NCI-H510A (cell line): ENCODE measurements around the gene SLC22A25.
"Not testable (repeated sequence)": the region's sequence is repeated elsewhere in the genome, so short reads cannot be mapped to it uniquely, and the experiment has no call there.

ENCODE experiments used
- DNase-seq: peaks from one replicate; lab custom pipeline; 2025; lab: John Stamatoyannopoulos, UW

Gene SLC22A25

DNA sequence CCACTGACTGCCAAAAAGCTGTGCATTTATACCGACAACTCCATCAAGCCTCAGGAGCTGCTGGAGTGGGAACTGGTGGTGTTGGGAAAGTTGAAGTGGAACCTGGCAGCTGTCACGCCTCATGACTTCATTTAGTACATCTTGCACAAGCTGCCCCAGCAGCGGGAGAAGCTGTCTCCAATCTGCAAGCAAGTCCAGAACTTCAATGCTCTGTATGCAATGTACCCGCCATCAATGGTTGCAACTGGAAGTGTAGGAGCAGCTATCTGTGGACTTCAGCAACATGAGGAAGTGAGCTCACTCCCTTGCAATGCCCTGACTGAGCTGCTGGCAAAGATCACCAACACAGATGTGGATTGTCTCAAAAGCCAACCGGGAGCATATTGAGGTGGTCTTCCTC lies at the start of gene SLC22A25:
Gene SLC22A25, minus strand, starts transcription at position 67 of the 400 bp plus-strand sequence. CDS start 13,947 bp downstream, outside the sequence.
- DNase-seq, result no peak

DNA sequence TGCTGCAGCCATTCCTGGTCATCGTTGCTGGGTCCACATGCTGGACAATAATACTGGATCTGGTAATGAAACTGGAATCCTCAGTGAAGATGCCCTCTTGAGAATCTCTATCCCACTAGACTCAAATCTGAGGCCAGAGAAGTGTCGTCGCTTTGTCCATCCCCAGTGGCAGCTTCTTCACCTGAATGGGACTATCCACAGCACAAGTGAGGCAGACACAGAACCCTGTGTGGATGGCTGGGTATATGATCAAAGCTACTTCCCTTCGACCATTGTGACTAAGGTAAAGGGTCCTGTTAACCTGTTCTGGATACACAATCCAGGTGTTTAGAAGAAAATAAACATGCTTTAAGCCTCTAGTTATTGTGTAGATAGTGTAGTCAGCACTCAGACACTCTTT lies 46.9 kb upstream of the SLC22A25 start:
- no peak for DNase-seq

DNA sequence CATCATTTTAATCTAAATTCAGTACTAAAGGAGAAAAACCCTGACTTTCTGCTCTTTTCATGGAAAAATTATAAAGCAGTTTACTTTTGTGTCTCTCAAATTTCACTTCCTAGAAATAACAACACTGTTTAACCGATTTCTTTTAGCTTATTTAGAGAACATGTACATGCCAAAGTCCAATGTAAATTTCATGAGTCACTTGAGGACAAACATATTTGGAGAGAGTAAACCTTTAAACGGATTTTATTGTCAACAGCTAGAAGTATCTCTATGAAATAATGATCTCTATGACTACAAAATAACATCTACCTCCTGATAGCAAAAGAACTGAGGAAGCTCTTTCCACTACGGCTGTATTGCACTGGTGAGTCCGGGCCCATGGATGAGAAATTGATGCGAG lies 46.3 kb upstream of the SLC22A25 start:
- no peak for DNase-seq

DNA sequence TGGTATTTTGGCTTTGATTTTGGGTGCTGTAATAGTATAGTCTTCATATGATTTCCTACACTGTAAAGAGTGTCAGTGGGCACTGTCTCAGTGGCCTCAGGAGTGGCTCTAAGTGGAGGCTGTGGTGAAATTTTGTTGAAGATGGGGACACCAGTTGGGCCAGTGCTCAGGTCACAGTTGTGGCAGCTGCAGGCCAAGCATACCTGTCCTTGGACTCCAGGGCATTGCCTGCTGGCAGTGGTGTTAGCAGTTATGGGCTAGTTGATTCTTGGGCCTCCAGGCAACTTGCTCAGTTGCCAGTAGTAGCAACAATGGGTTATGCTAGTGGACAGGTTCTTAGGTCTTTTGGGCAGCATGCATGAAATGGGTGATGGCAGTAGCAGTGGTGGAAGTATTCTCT lies 39.2 kb upstream of the SLC22A25 start:
- DNase-seq, result no peak

DNA sequence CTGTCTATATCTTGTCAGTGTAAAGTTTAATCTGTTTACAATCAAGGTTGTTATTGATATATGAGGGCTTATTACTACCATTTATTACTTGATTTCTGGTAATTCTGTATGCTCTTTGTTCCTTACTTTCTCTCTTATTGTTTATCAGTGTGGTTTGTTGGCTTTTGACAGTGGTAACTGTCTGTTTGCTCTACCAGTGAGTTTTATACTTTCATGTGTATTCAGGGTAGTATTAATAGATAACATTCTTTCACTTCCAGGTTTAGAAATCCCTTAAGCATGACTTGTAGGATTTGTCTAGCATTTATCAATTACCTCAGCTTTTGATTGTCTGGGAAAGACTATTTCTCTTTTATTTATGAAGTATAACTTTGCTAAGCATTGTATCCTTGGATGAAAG lies 37.5 kb upstream of the SLC22A25 start:
- no peak for DNase-seq

DNA sequence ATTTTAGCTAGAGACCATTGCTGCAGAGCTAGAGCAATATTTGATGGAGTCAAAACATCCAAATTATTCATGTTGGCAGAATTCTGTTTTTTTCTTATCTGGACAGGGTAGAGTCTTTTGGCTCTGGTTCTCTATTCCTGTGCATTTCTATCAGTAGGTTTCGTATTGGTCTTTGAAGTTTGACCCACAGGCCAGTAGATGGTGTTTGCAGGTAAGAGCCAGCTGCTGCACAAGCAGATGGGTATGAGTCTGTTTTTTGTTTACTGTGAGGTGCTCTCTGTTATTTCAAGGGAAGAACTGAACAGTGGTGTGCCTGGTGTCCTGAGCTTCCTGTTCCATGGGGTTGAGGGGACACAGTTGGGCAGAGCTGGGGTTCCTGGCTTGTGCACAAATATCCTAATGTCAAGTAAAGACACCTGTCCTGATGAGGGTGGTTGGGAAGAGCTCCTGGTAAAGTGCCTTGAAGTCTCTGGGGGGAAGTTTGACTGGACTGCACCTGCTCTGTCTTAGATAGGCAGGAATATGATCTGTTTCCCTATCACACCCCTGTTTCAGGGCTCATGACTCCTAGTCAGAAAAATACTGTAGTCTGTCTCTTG lies 34.0 kb upstream of the SLC22A25 start:
- DNase-seq, result no peak

DNA sequence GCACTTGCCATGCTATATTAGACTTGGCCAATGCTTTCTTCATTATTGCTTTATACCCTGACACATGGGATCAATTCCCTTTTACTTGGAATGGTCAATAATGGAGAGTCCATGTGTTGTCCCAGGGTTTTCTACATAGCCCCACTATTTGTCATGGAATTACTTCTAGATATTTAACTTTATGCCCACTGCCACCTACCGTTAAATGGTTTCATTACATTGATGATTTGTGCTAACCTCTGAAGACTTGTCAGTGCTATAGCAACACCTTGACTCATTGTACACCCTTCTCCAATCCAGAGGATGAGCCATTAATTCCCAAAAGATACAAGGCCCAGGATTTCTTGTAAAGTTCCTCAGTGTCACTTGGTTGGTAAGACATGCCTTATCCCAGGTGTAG lies 31.4 kb upstream of the SLC22A25 start:
- DNase-seq, result no peak

DNA sequence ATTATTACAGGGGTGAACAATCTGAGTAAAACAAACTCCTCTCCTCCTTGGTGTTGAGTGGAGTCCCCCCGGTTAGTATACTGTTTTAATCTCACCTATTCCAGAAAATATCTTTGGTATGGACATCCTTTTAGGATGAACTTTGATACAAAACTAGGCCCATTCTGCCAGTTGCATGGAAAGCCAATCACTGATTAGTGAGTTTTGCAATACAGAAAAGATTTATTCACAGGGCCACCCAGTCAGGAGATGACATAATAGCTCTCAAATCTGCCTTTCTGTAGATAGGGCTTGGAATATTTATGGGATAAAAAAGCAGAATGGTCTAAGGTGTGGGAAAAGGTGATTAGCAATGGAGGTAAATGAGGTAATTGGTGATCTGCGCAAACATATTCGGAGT lies 30.3 kb upstream of the SLC22A25 start:
- DNase-seq, result no peak

DNA sequence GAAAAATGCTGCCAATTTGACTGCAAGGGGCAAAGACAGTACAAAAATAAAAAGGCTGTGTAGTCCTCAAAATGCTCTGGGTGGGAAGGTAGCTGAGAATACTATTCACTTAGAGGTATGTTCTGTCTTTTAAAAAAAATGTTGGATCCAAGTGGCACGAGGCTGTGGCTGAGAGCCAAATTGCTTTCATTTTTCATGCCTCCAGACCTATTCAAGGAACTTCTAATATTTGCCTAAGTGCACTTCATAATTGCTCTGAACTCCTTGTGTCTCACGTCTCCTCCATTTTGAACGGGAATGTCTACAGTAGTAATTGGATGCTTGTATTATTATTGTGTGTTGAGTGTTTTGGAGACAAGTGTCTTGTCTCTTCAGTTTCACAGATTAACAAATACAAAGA lies 19.1 kb upstream of the SLC22A25 start:
- no peak for DNase-seq

DNA sequence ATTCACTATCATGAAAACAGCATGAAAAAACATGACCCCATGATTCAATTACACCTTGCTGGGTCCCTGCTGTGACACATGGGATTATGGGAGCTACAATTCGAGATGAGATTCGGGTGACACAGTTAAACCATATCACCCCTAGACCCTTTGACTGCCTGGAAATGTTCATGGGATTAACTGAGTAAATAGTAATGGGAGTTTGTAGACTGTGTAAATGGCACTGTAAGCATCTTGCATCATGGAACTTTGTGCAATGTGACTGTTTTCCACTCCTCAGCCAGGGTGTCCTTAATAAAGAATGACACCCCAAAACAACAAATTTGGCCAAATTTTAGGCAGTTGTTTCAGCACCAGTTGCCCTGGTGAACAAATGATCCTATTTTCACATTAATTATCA lies 7.9 kb upstream of the SLC22A25 start:
- no peak for DNase-seq

DNA sequence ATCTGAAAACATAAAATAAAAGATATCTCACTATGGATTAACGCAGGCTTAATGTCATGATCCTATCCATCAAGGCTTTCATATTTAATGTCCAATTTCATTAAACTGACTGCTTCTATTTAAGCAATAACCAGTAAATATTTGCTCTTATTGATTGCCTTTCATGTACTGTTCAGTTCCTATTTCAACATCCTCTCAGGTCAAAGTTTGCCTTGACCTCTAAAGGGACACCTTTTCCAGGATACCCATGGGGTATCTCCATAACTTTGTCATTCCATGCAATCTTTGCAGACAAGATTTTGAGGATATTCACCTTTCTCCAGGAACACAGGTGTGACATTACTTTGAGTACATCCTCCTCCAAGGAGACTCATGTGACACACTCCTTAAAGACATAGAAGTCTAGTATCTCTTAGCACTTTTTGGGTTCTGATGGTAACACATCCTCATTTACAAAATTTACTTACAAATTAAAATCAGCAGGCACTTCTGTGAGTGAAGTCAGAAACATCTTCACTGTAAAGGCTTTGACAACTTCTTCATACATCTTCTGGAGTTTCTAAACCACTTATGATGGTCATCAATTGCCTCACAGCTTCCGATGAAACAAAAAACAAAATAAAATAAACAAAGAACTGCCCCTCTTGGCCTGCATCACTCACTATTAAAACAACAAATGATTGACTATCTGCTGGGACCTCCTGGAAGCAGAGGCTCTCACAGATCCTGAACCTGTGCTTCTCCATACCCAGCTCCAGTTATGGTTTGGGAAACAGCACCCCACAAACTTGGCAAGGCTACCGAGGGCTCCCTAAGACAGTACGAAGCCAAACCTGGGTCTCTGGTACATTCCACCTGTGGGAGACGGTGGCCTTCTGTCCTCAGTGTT lies 7.0 kb upstream of the SLC22A25 start:
- no peak for DNase-seq

DNA sequence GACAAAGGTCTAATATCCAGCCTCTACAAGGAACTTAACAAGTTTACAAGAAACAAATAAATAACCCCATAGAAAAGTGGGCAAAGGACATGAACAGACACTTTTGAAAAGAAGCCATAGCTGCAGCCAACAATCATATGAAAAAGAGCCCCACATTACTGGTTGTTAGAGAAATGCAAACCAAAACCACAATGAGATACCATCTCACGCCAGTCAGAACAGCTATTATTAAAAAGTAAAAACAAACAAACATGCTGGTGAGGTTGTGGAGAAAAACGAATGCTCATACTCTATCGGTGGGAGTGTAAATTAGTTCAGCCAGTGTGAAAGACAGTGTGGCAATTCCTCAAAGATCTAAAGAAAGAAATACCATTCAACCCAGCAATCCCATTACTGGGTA lies 5.6 kb upstream of the SLC22A25 start:
- no peak for DNase-seq

DNA sequence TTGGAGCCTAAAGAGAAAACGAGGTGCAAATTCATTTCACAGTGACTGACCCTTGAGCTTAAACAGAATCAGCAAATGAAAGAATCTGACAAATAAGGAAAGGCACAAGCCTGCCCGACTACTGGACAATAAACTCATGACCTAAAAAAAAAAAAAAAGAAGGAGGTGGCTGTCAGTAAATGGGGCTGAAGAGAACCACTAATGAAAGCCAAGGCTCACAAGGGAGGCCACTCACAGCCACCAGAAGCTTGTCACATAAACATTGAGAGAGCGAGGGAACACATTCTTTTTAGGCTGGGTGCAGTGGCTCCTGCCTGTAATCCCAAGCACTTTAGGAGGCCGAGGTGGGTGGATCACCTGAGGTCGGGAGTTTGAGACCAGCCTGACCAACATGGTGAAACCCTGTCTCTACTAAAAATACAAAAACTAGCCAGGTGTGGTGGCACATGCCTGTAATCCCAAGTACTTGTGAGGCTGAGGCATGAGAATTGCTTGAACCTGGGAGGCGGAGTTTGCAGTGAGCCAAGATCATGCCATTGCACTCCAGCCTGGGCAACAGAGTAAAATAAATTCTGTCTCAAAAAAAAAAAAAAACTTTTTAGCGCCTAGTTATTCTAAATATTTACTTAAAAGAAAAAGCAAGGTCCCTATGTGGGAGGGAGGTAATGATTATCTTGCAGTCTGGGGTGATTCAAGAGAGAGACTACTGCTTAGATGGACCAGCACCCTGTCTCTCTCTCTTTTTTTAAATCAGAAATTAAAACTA lies 4.0 kb upstream of the SLC22A25 start:
- not testable (repeated sequence) for DNase-seq

DNA sequence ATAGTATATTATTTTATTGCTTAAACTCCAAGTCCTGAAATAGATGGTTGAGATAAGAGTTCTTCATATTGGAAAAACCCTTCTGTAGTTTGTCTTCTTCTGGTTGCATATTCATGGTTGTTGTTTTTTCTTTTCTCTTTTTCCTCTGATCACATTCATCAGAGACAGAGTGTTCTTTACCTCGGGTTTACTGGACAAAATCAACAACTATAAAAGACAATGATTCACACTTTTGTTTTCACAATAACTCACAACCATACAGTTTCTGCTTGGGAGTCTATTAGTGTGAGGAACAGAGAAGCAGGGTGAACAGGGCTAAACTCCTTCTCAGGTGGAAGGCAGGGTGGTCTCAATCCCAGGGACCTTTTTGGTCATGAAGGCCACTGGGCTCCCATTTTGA lies 2.6 kb upstream of the SLC22A25 start:
- DNase-seq, result no peak

DNA sequence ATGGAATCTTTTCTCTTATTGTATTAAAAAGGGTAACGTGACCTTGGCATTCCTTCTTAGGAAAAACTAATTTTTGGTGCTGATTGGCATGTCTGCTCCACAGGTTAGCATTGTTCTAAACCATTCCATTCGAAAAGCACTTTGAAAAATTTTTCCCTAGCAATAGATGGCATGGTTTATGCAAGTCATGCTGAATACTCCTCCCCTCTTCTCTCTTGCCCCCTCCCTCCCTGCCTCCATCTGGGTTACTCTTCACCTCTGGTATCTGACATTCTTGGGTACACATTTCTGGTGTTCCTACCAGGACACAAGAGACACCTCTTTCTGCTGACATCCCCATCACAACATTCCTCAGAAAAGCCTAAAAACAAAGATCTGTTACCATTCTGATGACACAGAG lies 1.5 kb upstream of the SLC22A25 start:
- DNase-seq, result no peak

DNA sequence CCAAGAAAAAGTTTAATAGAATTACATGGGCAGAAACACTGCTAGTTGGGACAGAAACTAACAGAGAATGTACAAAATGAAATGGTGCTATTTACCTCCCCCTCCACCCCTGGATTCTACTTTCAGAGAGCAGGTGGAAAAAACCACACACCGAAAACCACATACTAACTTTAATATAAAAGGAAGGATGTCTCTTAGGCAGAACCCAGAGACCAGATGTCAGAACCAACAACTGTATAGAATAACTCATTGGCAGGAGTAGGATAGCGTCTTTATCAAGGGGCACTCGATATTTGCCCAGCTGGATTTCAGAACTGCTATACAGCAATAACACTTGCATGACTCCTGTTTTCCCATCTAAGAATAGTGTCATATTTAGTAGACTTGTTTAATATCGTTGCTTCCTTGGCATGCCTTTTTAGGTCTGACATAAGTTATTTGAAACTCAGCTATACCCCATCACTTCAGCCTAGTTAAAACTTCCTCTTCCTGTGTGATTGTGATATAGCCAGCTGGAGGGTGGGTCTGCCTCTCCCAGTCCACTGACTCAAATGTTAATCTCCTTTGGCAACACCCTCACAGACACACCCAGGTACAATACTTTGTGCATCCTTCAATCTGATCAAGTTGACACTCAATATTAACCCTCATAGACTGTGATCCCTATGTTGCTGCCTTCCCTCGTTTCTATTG lies 1.2 kb downstream of the SLC22A25 start:
- DNase-seq, result no peak

DNA sequence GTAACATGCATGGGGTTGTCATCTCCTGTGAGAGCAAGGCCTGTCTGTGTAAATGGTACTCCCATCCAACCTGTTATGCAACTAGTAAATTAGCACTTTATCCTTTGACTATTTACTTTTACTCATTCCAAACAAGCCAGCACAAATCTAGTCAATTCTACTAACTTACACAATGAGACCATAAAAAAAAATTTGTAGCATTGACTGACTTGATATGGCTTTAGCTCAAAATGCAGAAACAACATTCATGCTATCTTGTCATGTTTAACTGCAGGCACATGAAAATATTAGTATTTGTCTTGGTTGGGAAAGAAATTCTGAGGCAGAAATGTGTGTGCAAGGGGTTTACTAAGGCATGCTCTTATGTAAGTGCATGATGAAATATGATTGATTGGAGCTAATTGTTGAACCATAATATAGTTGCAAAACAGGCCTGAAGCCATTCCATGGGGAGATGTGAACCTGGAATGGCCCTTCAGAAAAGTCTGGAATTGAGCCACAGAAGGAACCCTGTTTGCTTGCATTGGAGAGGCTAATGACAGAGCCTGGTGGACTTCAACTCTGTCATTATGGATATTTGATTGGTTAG lies 2.5 kb downstream of the SLC22A25 start:
- no peak for DNase-seq

DNA sequence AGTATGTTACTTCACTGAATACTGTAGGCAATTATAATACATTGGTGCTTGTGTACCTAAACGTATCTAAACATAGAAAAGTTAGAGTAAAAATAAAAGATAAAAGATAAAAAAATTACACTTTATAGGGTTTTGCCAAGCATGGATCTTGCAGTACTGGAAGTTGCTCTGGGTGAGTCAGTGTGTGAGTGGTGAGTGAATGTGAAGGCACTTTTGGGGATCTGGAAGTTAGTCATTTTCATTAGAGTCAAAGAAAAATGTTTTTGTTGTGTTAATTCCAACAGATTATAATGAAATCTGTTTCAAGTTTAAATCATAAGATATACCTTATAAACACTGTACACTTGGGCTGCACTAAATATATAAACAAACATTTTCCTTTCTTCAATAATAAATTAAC lies 3.3 kb downstream of the SLC22A25 start:
- no peak for DNase-seq

DNA sequence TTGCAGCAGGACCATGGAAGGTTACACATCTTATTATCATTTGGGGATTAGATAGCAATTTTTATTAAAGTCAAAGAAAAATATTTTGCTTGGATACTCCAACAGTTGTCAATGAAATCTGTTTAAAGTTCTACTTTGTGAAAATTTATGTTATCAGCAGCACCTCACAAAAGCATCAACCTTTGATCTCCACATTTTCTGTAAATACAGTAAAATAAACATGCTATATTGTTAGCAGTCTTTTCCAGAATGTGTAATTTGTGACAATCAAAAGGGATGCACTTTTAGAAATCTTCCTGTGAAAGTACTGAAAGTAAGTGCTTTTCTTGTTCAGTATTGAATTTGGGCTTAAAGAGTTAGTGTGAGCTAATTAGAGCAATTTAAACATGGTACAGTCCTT lies 4.1 kb downstream of the SLC22A25 start:
- no peak for DNase-seq

DNA sequence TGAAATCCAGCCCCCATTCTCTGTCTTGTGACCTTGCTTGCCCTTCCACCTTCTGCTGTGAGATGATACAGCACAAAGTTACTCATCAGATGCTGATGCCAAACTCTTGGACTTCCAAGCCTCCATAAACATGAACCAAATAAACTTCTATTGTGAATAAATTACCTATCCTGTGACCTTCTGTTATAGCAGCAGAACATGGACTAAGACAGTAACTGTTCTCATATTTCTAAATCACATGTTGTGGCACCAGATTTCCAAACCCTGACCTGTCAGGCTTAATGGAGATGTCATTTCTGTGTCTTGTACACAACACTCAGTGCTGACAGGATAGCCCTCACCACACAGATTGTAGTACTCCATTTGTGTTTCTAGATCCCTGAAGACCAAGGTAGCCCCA lies 6.0 kb downstream of the SLC22A25 start:
- DNase-seq, result no peak

DNA sequence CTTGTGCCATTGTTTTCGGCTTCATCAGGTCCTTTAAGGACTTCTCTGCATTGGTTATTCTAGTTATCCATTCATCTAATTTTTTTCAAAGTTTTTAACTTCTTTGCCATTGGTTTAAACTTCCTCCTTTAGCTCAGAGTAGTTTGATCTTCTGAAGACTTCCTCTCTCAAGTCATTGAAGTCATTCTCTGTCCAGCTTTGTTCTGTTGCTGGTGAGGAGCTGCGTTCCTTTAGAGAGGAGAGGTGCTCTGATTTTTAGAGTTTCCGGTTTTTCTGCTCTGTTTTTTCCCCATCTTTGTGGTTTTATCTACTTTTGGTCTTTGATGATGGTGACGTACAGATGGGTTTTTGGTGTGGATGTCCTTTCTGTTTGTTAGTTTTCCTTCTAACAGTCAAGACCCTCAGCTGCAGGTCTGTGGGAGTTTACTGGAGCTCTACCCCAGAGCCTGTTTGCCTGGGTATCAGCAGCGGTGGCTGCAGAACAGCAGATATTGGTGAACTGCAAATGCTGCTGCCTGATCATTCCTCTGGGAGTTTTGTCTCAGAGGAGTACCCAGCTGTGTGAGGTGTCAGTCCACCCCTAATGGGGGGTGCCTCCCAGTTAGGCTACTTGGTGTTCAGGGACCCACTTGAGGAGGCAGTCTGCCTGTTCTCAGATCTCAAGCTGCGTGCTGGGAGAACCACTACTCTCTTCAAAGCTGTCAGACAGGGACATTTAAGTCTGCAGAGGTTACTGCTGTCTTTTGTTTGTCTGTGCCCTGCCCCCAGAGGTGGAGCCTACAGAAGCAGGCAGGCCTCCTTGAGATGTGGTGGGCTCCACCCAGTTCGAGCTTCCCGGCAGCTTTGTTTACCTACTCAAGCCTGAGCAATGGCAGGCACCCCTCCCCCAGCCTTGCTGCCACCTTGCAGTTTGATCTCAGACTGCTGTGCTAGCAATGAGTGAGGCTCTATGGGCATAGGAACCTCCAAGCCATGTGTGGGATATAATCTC lies 7.6 kb downstream of the SLC22A25 start:
- not testable (repeated sequence) for DNase-seq
